Measurements from ENCODE around the gene ZNF92. TPM values are rescaled to one million over a fixed set of nuclear protein-coding genes. Genes with fewer than 3 reads are reported as not detected.
"Not testable (repeated sequence)": the region's sequence is repeated elsewhere in the genome, so short reads cannot be mapped to it uniquely, and the experiment has no call there.

ZNF92 gene
- total RNA-seq (10 to 100 TPM; 18.9 to 24.4 TPM), total RNA-seq (40.2 to 51.8 reads per million in 2 donors)

GRCh38 chr7:65373608-65374351 is at the start of gene ZNF92:
Gene ZNF92 (plus strand): TSS chr7:65373855. CDS start chr7:65373998, 143 bp downstream.
- peak; percentile 98 for ATAC-seq
- Mint-ChIP-seq H3K4me1 (peaks cover 21% of the 10 kb centered on the region), H3K27ac (peak within 1 kb of the TSS; percentile 96), H3K36me3 (ENCODE audit: low read depth) (no peaks in the 10 kb centered on the region), H3K27me3 (no peaks in the 10 kb centered on the region), H3K4me3 (peak within 1 kb of the TSS; percentile 94)
- peak; percentile 83 to 88 (median 88) for DNase-seq
- no peaks in the 10 kb centered on the region for H3K9me3 ChIP-seq (ENCODE audit: control insufficient read depth, low read length, poor library complexity, severe bottlenecking)

- ATAC-seq, result no peak
- Mint-ChIP-seq H3K36me3 (ENCODE audit: low read depth) (no peaks in the 10 kb centered on the region), H3K27me3 (no peaks in the 10 kb centered on the region), H3K4me1 (peaks cover 4% of the 10 kb centered on the region), H3K27ac (no peak overlapping the region), H3K4me3 (no peak overlapping the region)
- DNase-seq, result no peak
- no peaks in the 10 kb centered on the region for H3K9me3 ChIP-seq (ENCODE audit: control insufficient read depth, low read length, poor library complexity, severe bottlenecking)
These were observed 47.7 kb upstream of the ZNF92 start for GRCh38 chr7:65325793-65326432.

- no peak for DNase-seq
- ATAC-seq, result peak; percentile 39
- Mint-ChIP-seq H3K27ac (no peak overlapping the region), H3K4me1 (no peaks in the 10 kb centered on the region), H3K4me3 (no peak overlapping the region), H3K36me3 (ENCODE audit: low read depth) (no peaks in the 10 kb centered on the region), H3K27me3 (peaks cover 14% of the 10 kb centered on the region)
- no peaks in the 10 kb centered on the region for H3K9me3 ChIP-seq (ENCODE audit: control insufficient read depth, low read length, poor library complexity, severe bottlenecking)
These were observed 35.3 kb upstream of the ZNF92 start for GRCh38 chr7:65338346-65338745.

GRCh38 chr7:65339257-65339656 is 34.4 kb upstream of the ZNF92 start:
- H3K9me3 ChIP-seq (ENCODE audit: control insufficient read depth, low read length, poor library complexity, severe bottlenecking), result no peaks in the 10 kb centered on the region
- H3K27me3 Mint-ChIP-seq, result peaks cover 14% of the 10 kb centered on the region
- no peaks in the 10 kb centered on the region for H3K36me3 Mint-ChIP-seq (ENCODE audit: low read depth)
- DNase-seq, result no peak
- no peaks in the 10 kb centered on the region for H3K4me1 Mint-ChIP-seq
- no peak overlapping the region for H3K4me3 Mint-ChIP-seq
- no peak overlapping the region for H3K27ac Mint-ChIP-seq
- ATAC-seq, result no peak

- peaks cover 2% of the 10 kb centered on the region for H3K36me3 Mint-ChIP-seq (ENCODE audit: low read depth)
- no peaks in the 10 kb centered on the region for H3K4me1 Mint-ChIP-seq
- H3K9me3 ChIP-seq (ENCODE audit: control insufficient read depth, low read length, poor library complexity, severe bottlenecking), result no peaks in the 10 kb centered on the region
- H3K27me3 Mint-ChIP-seq, result peaks cover 2% of the 10 kb centered on the region
- ATAC-seq (no peak), DNase-seq (no peak)
- no peak overlapping the region for H3K4me3 Mint-ChIP-seq
- H3K27ac Mint-ChIP-seq, result no peak overlapping the region
These were observed 30.7 kb upstream of the ZNF92 start for GRCh38 chr7:65342723-65343629.

- H3K4me3 Mint-ChIP-seq; H3K4me1 Mint-ChIP-seq; DNase-seq; H3K9me3 ChIP-seq (ENCODE audit: control insufficient read depth, low read length, poor library complexity, severe bottlenecking); H3K27ac Mint-ChIP-seq; H3K36me3 Mint-ChIP-seq (ENCODE audit: low read depth); H3K27me3 Mint-ChIP-seq; ATAC-seq: not testable (repeated sequence)
These were observed 29.1 kb upstream of the ZNF92 start for GRCh38 chr7:65344541-65344940.

GRCh38 chr7:65354263-65354662 is 19.4 kb upstream of the ZNF92 start:
- no peaks in the 10 kb centered on the region for H3K4me1 Mint-ChIP-seq
- H3K36me3 Mint-ChIP-seq (ENCODE audit: low read depth), result no peaks in the 10 kb centered on the region
- no peak for ATAC-seq
- DNase-seq, result no peak
- no peak overlapping the region for H3K4me3 Mint-ChIP-seq
- no peak overlapping the region for H3K27ac Mint-ChIP-seq
- no peaks in the 10 kb centered on the region for H3K9me3 ChIP-seq (ENCODE audit: control insufficient read depth, low read length, poor library complexity, severe bottlenecking)
- peaks cover 14% of the 10 kb centered on the region for H3K27me3 Mint-ChIP-seq

GRCh38 chr7:65369843-65370242 is 3.8 kb upstream of the ZNF92 start:
- H3K27ac Mint-ChIP-seq, result no peak overlapping the region
- H3K27me3 Mint-ChIP-seq, result no peaks in the 10 kb centered on the region
- DNase-seq, result no peak
- no peaks in the 10 kb centered on the region for H3K36me3 Mint-ChIP-seq (ENCODE audit: low read depth)
- ATAC-seq, result no peak
- H3K9me3 ChIP-seq (ENCODE audit: control insufficient read depth, low read length, poor library complexity, severe bottlenecking), result no peaks in the 10 kb centered on the region
- no peak overlapping the region for H3K4me3 Mint-ChIP-seq
- H3K4me1 Mint-ChIP-seq, result peaks cover 7% of the 10 kb centered on the region

GRCh38 chr7:65371468-65371867 is 2.2 kb upstream of the ZNF92 start:
- H3K27me3 Mint-ChIP-seq, result no peaks in the 10 kb centered on the region
- peaks cover 12% of the 10 kb centered on the region for H3K4me1 Mint-ChIP-seq
- no peaks in the 10 kb centered on the region for H3K36me3 Mint-ChIP-seq (ENCODE audit: low read depth)
- no peak overlapping the region for H3K4me3 Mint-ChIP-seq
- ATAC-seq (no peak), DNase-seq (no peak)
- no peak overlapping the region for H3K27ac Mint-ChIP-seq
- no peaks in the 10 kb centered on the region for H3K9me3 ChIP-seq (ENCODE audit: control insufficient read depth, low read length, poor library complexity, severe bottlenecking)

GRCh38 chr7:65379318-65379717 is 5.7 kb downstream of the ZNF92 start:
- peaks cover 11% of the 10 kb centered on the region for H3K36me3 Mint-ChIP-seq (ENCODE audit: low read depth)
- DNase-seq, result no peak
- H3K4me1 Mint-ChIP-seq, result peaks cover 61% of the 10 kb centered on the region
- peak overlapping the region; percentile 43 for H3K4me3 Mint-ChIP-seq
- H3K27me3 Mint-ChIP-seq, result no peaks in the 10 kb centered on the region
- no peak for ATAC-seq
- no peaks in the 10 kb centered on the region for H3K9me3 ChIP-seq (ENCODE audit: control insufficient read depth, low read length, poor library complexity, severe bottlenecking)
- H3K27ac Mint-ChIP-seq, result peak overlapping the region; percentile 6

- DNase-seq (no peak), ATAC-seq (no peak)
- peaks cover 68% of the 10 kb centered on the region for H3K4me1 Mint-ChIP-seq
- peak overlapping the region; percentile 86 for H3K27ac Mint-ChIP-seq
- H3K27me3 Mint-ChIP-seq, result no peaks in the 10 kb centered on the region
- H3K4me3 Mint-ChIP-seq, result no peak overlapping the region
- peaks cover 11% of the 10 kb centered on the region for H3K36me3 Mint-ChIP-seq (ENCODE audit: low read depth)
- H3K9me3 ChIP-seq (ENCODE audit: control insufficient read depth, low read length, poor library complexity, severe bottlenecking), result no peaks in the 10 kb centered on the region
These were observed 8.1 kb downstream of the ZNF92 start for GRCh38 chr7:65381742-65382141.

- Mint-ChIP-seq H3K4me3 (peak overlapping the region; percentile 25), H3K27me3 (no peaks in the 10 kb centered on the region), H3K27ac (no peak overlapping the region), H3K4me1 (peaks cover 70% of the 10 kb centered on the region), H3K36me3 (ENCODE audit: low read depth) (peaks cover 13% of the 10 kb centered on the region)
- no peaks in the 10 kb centered on the region for H3K9me3 ChIP-seq (ENCODE audit: control insufficient read depth, low read length, poor library complexity, severe bottlenecking)
- DNase-seq, result no peak
- no peak for ATAC-seq
These were observed 8.8 kb downstream of the ZNF92 start for GRCh38 chr7:65382452-65382851.

GRCh38 chr7:65387891-65388290 is 14.2 kb downstream of the ZNF92 start:
- Mint-ChIP-seq H3K27ac (peak overlapping the region; percentile 57), H3K36me3 (ENCODE audit: low read depth) (peaks cover 4% of the 10 kb centered on the region), H3K27me3 (no peaks in the 10 kb centered on the region), H3K4me3 (no peak overlapping the region), H3K4me1 (peaks cover 23% of the 10 kb centered on the region)
- DNase-seq (no peak), ATAC-seq (no peak)
- no peaks in the 10 kb centered on the region for H3K9me3 ChIP-seq (ENCODE audit: control insufficient read depth, low read length, poor library complexity, severe bottlenecking)

Data from T-helper 17 cell (primary cell).